HT-29 (cell line): ENCODE measurements around the gene MRPL20. TPM values are rescaled to one million over a fixed set of nuclear protein-coding genes. Genes with fewer than 3 reads are reported as not detected.

Experiments
- DNase-seq: peaks from one replicate; pipeline ENCODE4 v3.0.0-alpha.2; 2015; ENCODE audit warnings: low spot score
- total RNA-seq: library from RNA; depleted of rRNA; stranded (reverse); fragments of >200 nt; shearing (Covaris generic); gene quantifications from 2 replicates; pipeline ENCODE4 v1.2.3, GENCODE V29; 2014

The MRPL20 gene
- total RNA-seq, 1 experiment from 2014 or later, result 235 TPM

GRCh38 chr1:1364266-1364665 is 42.8 kb downstream of the MRPL20 start:
- DNase-seq, result peak; percentile 35

- DNase-seq, result no peak
These were observed 45.1 kb downstream of the MRPL20 start for GRCh38 chr1:1361982-1362423.

- DNase-seq, result no peak
These were observed 45.7 kb downstream of the MRPL20 start for GRCh38 chr1:1361233-1361981.

GRCh38 chr1:1360506-1361169 is 46.5 kb downstream of the MRPL20 start:
- DNase-seq, result no peak

GRCh38 chr1:1359664-1360468 is 47.2 kb downstream of the MRPL20 start:
- no peak for DNase-seq

GRCh38 chr1:1359308-1359663 is 47.8 kb downstream of the MRPL20 start:
- DNase-seq, result no peak

GRCh38 chr1:1358433-1359271 is 48.4 kb downstream of the MRPL20 start, which contains the start of gene MXRA8:
TSS of gene MXRA8 (minus strand) at chr1:1358555. CDS start at chr1:1358504, 51 bp downstream.
- no peak for DNase-seq

GRCh38 chr1:1357871-1358432 is 49.1 kb downstream of the MRPL20 start:
- no peak for DNase-seq

- DNase-seq, result no peak
These were observed 50.2 kb downstream of the MRPL20 start for GRCh38 chr1:1356796-1357401.

GRCh38 chr1:1356166-1356795 is 50.8 kb downstream of the MRPL20 start:
- DNase-seq, result no peak

- no peak for DNase-seq
These were observed 51.7 kb downstream of the MRPL20 start for GRCh38 chr1:1355416-1355815.

- no peak for DNase-seq
These were observed 52.5 kb downstream of the MRPL20 start for GRCh38 chr1:1354271-1355247.

GRCh38 chr1:1353389-1354151 is 53.5 kb downstream of the MRPL20 start:
- no peak for DNase-seq

- DNase-seq, result no peak
These were observed 54.2 kb downstream of the MRPL20 start for GRCh38 chr1:1352786-1353388.
